Aorta (tissue), 5 donors: ENCODE data around the gene FGF4. TPM values are rescaled to one million over a fixed set of nuclear protein-coding genes. Genes with fewer than 3 reads are reported as not detected.

ENCODE experiments used
- ATAC-seq: fragments of 200-7000 bp; cut with Tn5 transposase; one replicate; pipeline ENCODE4 v1.9.1; 2022; ENCODE audit warnings: moderate library complexity; ENCODE audit not compliant: low FRiP score
- DNase-seq, 2 donors: peaks; one replicate each; pipeline ENCODE4 v3.0.0-alpha.2; 2020
- H3K27ac ChIP-seq, 2 donors: one replicate each; pipeline ENCODE4 v1.5.1; 2013; ENCODE audit warnings: low read length in 2 of 2, mild to moderate bottlenecking in 2 of 2, moderate library complexity in 2 of 2, control low read depth in 1 of 2, inconsistent platforms in 1 of 2, low read depth in 1 of 2
- H3K27me3 ChIP-seq, 2 donors: one replicate each; pipeline ENCODE4 v1.6.1; 2013; ENCODE audit warnings: control low read depth in 1 of 2, low read length in 1 of 2, mild to moderate bottlenecking in 1 of 2, moderate library complexity in 1 of 2; ENCODE audit not compliant: insufficient read depth in 2 of 2, control insufficient read depth in 1 of 2
- H3K36me3 ChIP-seq, 2 donors: one replicate each; pipeline ENCODE4 v1.6.1; 2013; ENCODE audit warnings: control low read depth in 1 of 2, low read length in 1 of 2, mild to moderate bottlenecking in 1 of 2; ENCODE audit not compliant: insufficient read depth in 2 of 2, control insufficient read depth in 1 of 2
- H3K4me1 ChIP-seq, 2 donors: one replicate each; pipeline ENCODE4 v1.6.1; 2013; ENCODE audit warnings: low read length in 2 of 2, control low read depth in 1 of 2, mild to moderate bottlenecking in 1 of 2, moderate library complexity in 1 of 2; ENCODE audit not compliant: insufficient read depth in 2 of 2, control insufficient read depth in 1 of 2
- H3K4me3 ChIP-seq, 2 donors: one replicate each; pipeline ENCODE4 v1.5.1; 2013; ENCODE audit warnings: low read length in 2 of 2, control low read depth in 1 of 2, mild to moderate bottlenecking in 1 of 2
- H3K9me3 ChIP-seq: one replicate; pipeline ENCODE4 v1.6.1; 2013; ENCODE audit warnings: mild to moderate bottlenecking, low read length; ENCODE audit not compliant: control insufficient read depth
- WGBS, 2 donors: extraction: QIAGEN DNeasy Blood & Tissue Kit; methylation state at CpG; one replicate each; pipeline ENCODE4 v1.1.7; 2013; 5-methylcytosine and 5-hydroxymethylcytosine counted together
- intact Hi-C, 2 donors: fragments of 100-400 bp; cut with DNase I; formaldehyde crosslinking; loops; one replicate each; pipeline versions ENCODE4 v1.14.2 to v1.15.0; 2022
- polyA plus RNA-seq, 2 donors: library from polyadenylated mRNA; stranded (reverse); fragments of 200-250 nt; gene quantifications; one replicate each; pipeline ENCODE4 v1.2.3, GENCODE V29; 2013
- total RNA-seq, 2 donors: library from RNA; stranded (reverse); fragmentation: NEBNext Ultra II Directional; extraction: Animal tissue kit (Norgen Biotek cat#: 25700); gene quantifications; one replicate each; pipeline ENCODE4 v1.2.1, GENCODE V29; 2021
- donor health status: healthy with polysubstance abuse.
- donor health status: Bipolar disorder and iron deficiency.
- donor health status: DM: no; HTN: no; CAD: no.
- donor health status: DM: no; HTN: no; CAD: no.
- donor health status: DM: yes; HTN: yes; CAD: no.

FGF4 gene
- total and polyA plus RNA-seq, 4 donors: 0.13 TPM; not detected in 3

GRCh38 chr11:69745201-69745600 lies 29.9 kb downstream of the FGF4 start:
- H3K9me3 ChIP-seq: no peaks in the 10 kb centered on the region
- WGBS, 2 donors: 88 to 92% methylated on average over 10 of the region's 10 CpGs
- no peak for DNase-seq
- intact Hi-C loops: no loop called here
- no peak for ATAC-seq
- no peaks in the 10 kb centered on the region for H3K27me3 ChIP-seq
- no peaks in the 10 kb centered on the region for H3K4me1 ChIP-seq
- H3K27ac ChIP-seq: no peak overlapping the region
- no peaks in the 10 kb centered on the region for H3K36me3 ChIP-seq
- H3K4me3 ChIP-seq: no peak overlapping the region

DNA sequence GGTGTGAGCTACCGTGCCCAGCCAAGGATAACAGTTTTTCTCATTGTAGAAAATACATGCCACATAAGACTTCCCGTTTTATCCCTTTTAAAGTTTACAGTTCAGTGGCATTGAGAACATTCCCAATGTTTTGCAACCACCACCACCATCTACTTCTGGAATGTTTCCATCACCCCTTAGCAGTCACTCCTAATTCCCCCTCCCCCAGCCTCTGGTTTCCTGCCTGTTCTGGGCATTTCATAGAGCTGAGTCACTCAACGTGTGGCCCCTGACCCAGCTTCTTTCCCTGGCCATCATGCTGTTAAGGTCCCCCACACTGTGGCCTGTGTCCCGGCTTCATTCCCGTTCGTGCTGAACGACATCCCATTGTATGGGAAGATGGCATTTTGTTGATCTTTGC lies 30.7 kb downstream of the FGF4 start:
- Histone ChIP-seq H3K4me1 (no peaks in the 10 kb centered on the region), H3K36me3 (no peaks in the 10 kb centered on the region), H3K27me3 (no peaks in the 10 kb centered on the region), H3K27ac (no peak overlapping the region), H3K4me3 (no peak overlapping the region), H3K9me3 (no peaks in the 10 kb centered on the region)
- no peak for ATAC-seq
- intact Hi-C loops: no loop called here
- DNase-seq: no peak
- WGBS, 2 donors: 60 to 62% methylated on average over 7 of the region's 7 CpGs

GRCh38 chr11:69734841-69735240 lies 40.3 kb downstream of the FGF4 start:
- H3K9me3 ChIP-seq: peaks cover 11% of the 10 kb centered on the region
- H3K36me3 ChIP-seq: no peaks in the 10 kb centered on the region
- no peak overlapping the region for H3K4me3 ChIP-seq
- ATAC-seq: no peak
- H3K4me1 ChIP-seq: no peaks in the 10 kb centered on the region
- WGBS, 2 donors: 91 to 93% methylated on average over 3 of the region's 3 CpGs
- H3K27me3 ChIP-seq: no peaks in the 10 kb centered on the region
- no peak overlapping the region for H3K27ac ChIP-seq
- no peak for DNase-seq
- intact Hi-C loops: no loop called here

DNA sequence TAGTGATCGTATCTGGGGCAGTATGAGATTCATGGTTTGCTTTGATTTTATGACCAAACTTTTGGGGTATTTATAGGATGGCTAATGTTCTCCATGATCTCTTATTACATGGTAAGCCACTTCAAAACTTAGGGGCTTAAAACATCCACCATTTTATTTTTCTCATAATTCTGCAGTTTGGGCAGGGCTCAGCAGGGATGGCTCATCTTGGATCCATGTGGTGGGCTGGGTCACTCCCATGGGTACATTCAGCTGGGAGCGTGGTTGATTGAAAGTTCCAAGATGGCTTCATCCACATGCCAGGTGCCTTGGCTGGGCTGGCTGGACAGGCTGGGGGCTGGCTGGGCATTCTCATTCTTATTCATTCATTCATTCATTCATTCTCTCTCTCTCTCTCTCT lies 40.8 kb downstream of the FGF4 start:
- WGBS, 2 donors: 95 to 96% methylated on average over 2 of the region's 2 CpGs
- ATAC-seq: no peak
- intact Hi-C loops: no loop called here
- DNase-seq: no peak
- Histone ChIP-seq H3K27ac (no peak overlapping the region), H3K9me3 (peaks cover 11% of the 10 kb centered on the region), H3K36me3 (no peaks in the 10 kb centered on the region), H3K4me3 (no peak overlapping the region), H3K4me1 (no peaks in the 10 kb centered on the region), H3K27me3 (no peaks in the 10 kb centered on the region)

GRCh38 chr11:69732910-69733309 lies 42.2 kb downstream of the FGF4 start:
- no peak overlapping the region for H3K27ac ChIP-seq
- H3K27me3 ChIP-seq: no peaks in the 10 kb centered on the region
- no peaks in the 10 kb centered on the region for H3K36me3 ChIP-seq
- ATAC-seq (no peak), DNase-seq (no peak)
- no peak overlapping the region for H3K4me3 ChIP-seq
- WGBS, 2 donors: 67 to 69% methylated on average over 7 of the region's 7 CpGs
- H3K9me3 ChIP-seq: peaks cover 7% of the 10 kb centered on the region
- intact Hi-C loops: no loop called here
- H3K4me1 ChIP-seq: no peaks in the 10 kb centered on the region

GRCh38 chr11:69731110-69731509 lies 44.0 kb downstream of the FGF4 start:
- intact Hi-C loops: no loop called here
- DNase-seq (no peak), ATAC-seq (no peak)
- no peak overlapping the region for H3K27ac ChIP-seq
- WGBS, 2 donors: 90 to 92% methylated on average over 11 of the region's 11 CpGs
- no peaks in the 10 kb centered on the region for H3K4me1 ChIP-seq
- H3K36me3 ChIP-seq: no peaks in the 10 kb centered on the region
- no peaks in the 10 kb centered on the region for H3K27me3 ChIP-seq
- peaks cover 7% of the 10 kb centered on the region for H3K9me3 ChIP-seq
- no peak overlapping the region for H3K4me3 ChIP-seq

DNA sequence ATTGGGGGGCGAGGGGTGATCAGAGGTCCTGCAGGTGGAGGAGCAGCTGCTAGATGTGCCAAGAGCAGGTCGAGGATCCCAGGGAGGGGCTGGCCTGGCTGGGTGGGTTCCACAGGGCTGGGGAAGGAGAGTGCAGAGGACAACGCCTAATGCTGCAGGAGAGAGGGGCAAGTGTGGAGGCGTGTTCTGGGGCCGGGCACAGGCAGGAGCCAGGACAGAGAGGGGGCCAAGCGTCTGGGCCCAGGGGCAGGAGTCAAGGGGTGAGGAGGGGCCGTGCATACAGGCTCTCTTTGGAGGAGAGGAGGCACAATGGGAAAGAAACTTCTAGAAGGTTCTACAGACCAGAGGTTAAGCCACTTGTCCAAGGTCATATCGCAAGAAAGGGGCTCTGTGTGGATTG lies 44.6 kb downstream of the FGF4 start:
- intact Hi-C loops: no loop called here
- no peak for DNase-seq
- no peak for ATAC-seq
- Histone ChIP-seq H3K27ac (no peak overlapping the region), H3K4me1 (no peaks in the 10 kb centered on the region), H3K36me3 (no peaks in the 10 kb centered on the region), H3K27me3 (no peaks in the 10 kb centered on the region), H3K9me3 (peaks cover 7% of the 10 kb centered on the region), H3K4me3 (no peak overlapping the region)
- WGBS, 2 donors: 87 to 91% methylated on average over 8 of the region's 8 CpGs

DNA sequence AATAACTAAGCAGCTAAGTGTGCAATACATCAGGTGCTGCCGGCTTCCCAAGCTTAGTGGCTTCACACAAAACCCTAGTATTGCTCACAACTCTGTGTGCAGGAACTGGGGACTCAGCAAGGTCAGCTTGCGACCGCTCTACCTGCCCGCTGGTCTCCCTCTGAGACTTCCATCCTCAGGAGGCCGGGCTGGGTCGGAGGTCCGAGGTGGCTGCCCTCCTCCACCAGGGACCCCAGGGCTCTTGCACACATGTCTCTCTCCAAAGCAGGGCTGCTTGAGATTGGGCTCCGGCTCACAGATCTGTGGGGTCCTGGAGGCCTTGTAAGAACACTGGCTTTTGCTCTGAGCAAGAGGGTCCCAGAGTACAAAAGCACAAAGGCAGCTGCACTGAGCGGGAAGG lies 45.9 kb downstream of the FGF4 start:
- Histone ChIP-seq H3K4me3 (no peak overlapping the region), H3K4me1 (no peaks in the 10 kb centered on the region), H3K27me3 (no peaks in the 10 kb centered on the region), H3K27ac (no peak overlapping the region), H3K36me3 (no peaks in the 10 kb centered on the region), H3K9me3 (peaks cover 5% of the 10 kb centered on the region)
- DNase-seq (no peak), ATAC-seq (no peak)
- 93 to 95% methylated on average over 9 of the region's 9 CpGs for WGBS, 2 donors
- intact Hi-C loops: no loop called here

DNA sequence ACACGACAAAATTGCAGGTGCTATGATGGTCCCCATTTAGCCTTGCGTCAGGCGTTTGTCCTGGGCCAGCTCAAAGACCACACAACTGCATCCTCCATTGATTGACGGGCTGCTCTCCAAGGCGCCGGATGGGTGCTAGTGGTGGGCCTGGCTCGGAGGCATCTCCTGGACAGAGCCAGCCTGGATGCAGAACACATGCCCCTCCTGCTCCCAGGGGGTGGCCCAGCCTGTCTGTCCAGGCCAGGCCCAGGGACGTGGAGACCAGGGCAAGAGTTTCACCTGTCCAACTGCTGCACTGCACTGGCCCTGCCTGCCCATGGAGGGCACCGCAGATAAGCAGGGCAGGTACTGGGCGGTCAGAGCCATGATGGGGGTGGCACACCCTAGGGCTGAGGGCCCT lies 47.9 kb downstream of the FGF4 start:
- 89 to 91% methylated on average over 9 to 10 of the region's 10 CpGs for WGBS, 2 donors
- Histone ChIP-seq H3K36me3 (no peaks in the 10 kb centered on the region), H3K4me3 (no peak overlapping the region), H3K27me3 (no peaks in the 10 kb centered on the region), H3K9me3 (no peaks in the 10 kb centered on the region), H3K27ac (no peak overlapping the region), H3K4me1 (no peaks in the 10 kb centered on the region)
- intact Hi-C loops: no loop called here
- ATAC-seq: no peak
- no peak for DNase-seq
